SU-DHL-6 (cell line): ENCODE results near the gene TCEANC2.

Experiments
- EZH2phosphoT487 ChIP-seq: fragments of 200-600 bp; sonication (generic), shearing (Covaris generic); conservative IDR thresholded peaks from 2 replicates; pipeline ENCODE4 v1.6.1; 2018; ENCODE audit warnings: mild to moderate bottlenecking, antibody characterized with exemption, low read length, moderate library complexity, mixed read lengths
- TF ChIP-seq, protein P1 (sequence below): fragments of 200-600 bp; sonication (generic); IDR thresholded peaks from one replicate; pipeline ENCODE4 v1.5.1; 2017; ENCODE audit warnings: antibody characterized with exemption, mild to moderate bottlenecking, low read length, moderate library complexity; ENCODE audit not compliant: insufficient read depth, poor library complexity, severe bottlenecking

GRCh38 chr1:54096877-54097240 lies 43.5 kb downstream of the TCEANC2 start:
- no peak for TF ChIP-seq EZH2phosphoT487
- TF ChIP-seq, protein P1, sequence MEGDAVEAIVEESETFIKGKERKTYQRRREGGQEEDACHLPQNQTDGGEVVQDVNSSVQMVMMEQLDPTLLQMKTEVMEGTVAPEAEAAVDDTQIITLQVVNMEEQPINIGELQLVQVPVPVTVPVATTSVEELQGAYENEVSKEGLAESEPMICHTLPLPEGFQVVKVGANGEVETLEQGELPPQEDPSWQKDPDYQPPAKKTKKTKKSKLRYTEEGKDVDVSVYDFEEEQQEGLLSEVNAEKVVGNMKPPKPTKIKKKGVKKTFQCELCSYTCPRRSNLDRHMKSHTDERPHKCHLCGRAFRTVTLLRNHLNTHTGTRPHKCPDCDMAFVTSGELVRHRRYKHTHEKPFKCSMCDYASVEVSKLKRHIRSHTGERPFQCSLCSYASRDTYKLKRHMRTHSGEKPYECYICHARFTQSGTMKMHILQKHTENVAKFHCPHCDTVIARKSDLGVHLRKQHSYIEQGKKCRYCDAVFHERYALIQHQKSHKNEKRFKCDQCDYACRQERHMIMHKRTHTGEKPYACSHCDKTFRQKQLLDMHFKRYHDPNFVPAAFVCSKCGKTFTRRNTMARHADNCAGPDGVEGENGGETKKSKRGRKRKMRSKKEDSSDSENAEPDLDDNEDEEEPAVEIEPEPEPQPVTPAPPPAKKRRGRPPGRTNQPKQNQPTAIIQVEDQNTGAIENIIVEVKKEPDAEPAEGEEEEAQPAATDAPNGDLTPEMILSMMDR = no peak
